Panc1 (cell line): Measurements from ENCODE around the gene PLS3. TPM values are rescaled to one million over a fixed set of nuclear protein-coding genes. Genes with fewer than 3 reads are reported as not detected.

Experiments
- ATAC-seq: fragments of 200-7000 bp; cut with Tn5 transposase; 2 replicates; pipeline ENCODE4 v1.9.1; 2020; ENCODE audit warnings: mild to moderate bottlenecking, moderate library complexity
- BruUV-seq: library from RNA; stranded (reverse); fragments of 400-500 nt; replicated peaks from 2 replicates; lab custom pipeline; 2021; lab: Mats Ljungman, UMichigan
- CTCF ChIA-PET: fragments of 300-600 bp; sonication (Branson Sonifier 250); formaldehyde crosslinking; loops from one replicate; lab custom pipeline; 2022; ENCODE audit warnings: antibody characterized with exemption; lab: Charles Lee
- POLR2A ChIA-PET: fragments of 300-600 bp; sonication (Branson Sonifier 250); formaldehyde crosslinking; loops from one replicate; lab custom pipeline; 2022; ENCODE audit warnings: antibody characterized with exemption; lab: Charles Lee
- DNase-seq: peaks from one replicate; pipeline ENCODE4 v3.0.0-alpha.2; 2010; ENCODE audit warnings: low read depth, low spot score
- H3K27ac ChIP-seq: 2 replicates; pipeline ENCODE4 v1.5.1; 2011; ENCODE audit warnings: mild to moderate bottlenecking, low read length, inconsistent platforms
- H3K27me3 ChIP-seq: fragments of 200-500 bp; sonication (Bioruptor generic); 2 replicates; pipeline ENCODE4 v1.6.0; 2014; ENCODE audit warnings: low read length, inconsistent platforms; ENCODE audit not compliant: control insufficient read depth, insufficient read depth
- H3K36me3 ChIP-seq: fragments of 200-500 bp; sonication (Bioruptor generic); 2 replicates; pipeline ENCODE4 v1.5.1; 2014; ENCODE audit warnings: inconsistent platforms, mild to moderate bottlenecking, low read length, moderate library complexity; ENCODE audit not compliant: control insufficient read depth, insufficient read depth
- H3K4me1 ChIP-seq: 2 replicates; pipeline ENCODE4 v1.5.1; 2011; ENCODE audit warnings: inconsistent platforms, mild to moderate bottlenecking, low read length, moderate library complexity; ENCODE audit not compliant: control insufficient read depth, insufficient read depth
- H3K4me3 ChIP-seq, 2 experiments: 2 replicates each; pipeline ENCODE4 v1.5.1; 2011 to 2012; ENCODE audit warnings: low read depth in 2 of 2, low read length in 2 of 2, mild to moderate bottlenecking in 2 of 2, inconsistent platforms in 1 of 2, moderate library complexity in 1 of 2
- H3K9me3 ChIP-seq: fragments of 200-500 bp; sonication (Bioruptor generic); 2 replicates; pipeline ENCODE4 v1.5.1; 2014; ENCODE audit warnings: low read depth, mild to moderate bottlenecking, inconsistent platforms, low read length, moderate library complexity; ENCODE audit not compliant: control insufficient read depth, insufficient read depth
- CTCF ChIP-seq: fragments of 450-650 bp; IDR thresholded peaks from 2 replicates; pipeline ENCODE4 v1.5.1; 2017; ENCODE audit warnings: mild to moderate bottlenecking
- POLR2AphosphoS5 ChIP-seq: IDR thresholded peaks from 2 replicates; pipeline ENCODE4 v1.6.1; 2012; ENCODE audit warnings: mild to moderate bottlenecking, low read depth, low read length, moderate library complexity
- SIN3A ChIP-seq: IDR thresholded peaks from 2 replicates; pipeline ENCODE4 v1.6.1; 2012; ENCODE audit warnings: low read depth, mild to moderate bottlenecking, low read length, moderate library complexity, borderline replicate concordance; ENCODE audit not compliant: insufficient read depth
- TCF7L2 ChIP-seq: IDR thresholded peaks from 2 replicates; pipeline ENCODE4 v1.6.1; 2011; ENCODE audit warnings: mild to moderate bottlenecking, low read depth, low read length, inconsistent platforms
- in situ Hi-C: cut with HindIII; loops from 2 replicates; pipeline ENCODE4 v1.10.0; 2016; ENCODE audit warnings: low sequenced_read_pairs, low pct_unique_long_range_greater_than_20kb
- intact Hi-C: fragments of 100-400 bp; cut with micrococcal nuclease; formaldehyde crosslinking; loops from one replicate; pipeline ENCODE4 v1.10.0; 2022; ENCODE audit not compliant: unreplicated experiment
- total RNA-seq: library from RNA; stranded (reverse); gene quantifications from one replicate; pipeline ENCODE4 v1.2.1, GENCODE V29; 2021; ENCODE audit not compliant: unreplicated experiment
- TF ChIP-seq, protein P1 (sequence below), 2 experiments: IDR thresholded peaks; 2 replicates each; pipeline ENCODE4 v1.6.1; 2011 to 2012; ENCODE audit warnings: low read depth in 2 of 2, control low read depth in 1 of 2, low read length in 1 of 2, mild to moderate bottlenecking in 1 of 2, moderate library complexity in 1 of 2; ENCODE audit not compliant: insufficient read depth in 1 of 2

PLS3 gene
- total RNA-seq, 1 experiment from 2014 or later: 164 TPM

GRCh38 chrX:115606861-115607260 lies 45.9 kb downstream of the PLS3 start:
- H3K27ac ChIP-seq: no peak overlapping the region
- intact Hi-C loops: no loop called here
- H3K4me3 ChIP-seq: no peak overlapping the region
- DNase-seq (no peak), ATAC-seq (no peak)
- ChIA-PET POLR2A (interaction anchor here (0.6 kb wide), 2 partner anchors 10 to 22 kb away, joined by 3 read pairs; no protein-coding TSS in a partner anchor), CTCF (no interaction called here)
- no TSS peak for BruUV-seq
- no peaks in the 10 kb centered on the region for H3K9me3 ChIP-seq
- peaks cover 2% of the 10 kb centered on the region for H3K36me3 ChIP-seq
- in situ Hi-C loops: no loop called here
- TF ChIP-seq POLR2AphosphoS5 (no peak), CTCF (no peak), SIN3A (no peak), TCF7L2 (no peak)
- peaks cover 8% of the 10 kb centered on the region; the same call in 1 of the 2 replicates for H3K4me1 ChIP-seq
- H3K27me3 ChIP-seq: no peaks in the 10 kb centered on the region

- BruUV-seq: no TSS peak
- TF ChIP-seq SIN3A: no peak
- no peak for TF ChIP-seq POLR2AphosphoS5
- TF ChIP-seq CTCF: no peak
- TF ChIP-seq, protein P1, sequence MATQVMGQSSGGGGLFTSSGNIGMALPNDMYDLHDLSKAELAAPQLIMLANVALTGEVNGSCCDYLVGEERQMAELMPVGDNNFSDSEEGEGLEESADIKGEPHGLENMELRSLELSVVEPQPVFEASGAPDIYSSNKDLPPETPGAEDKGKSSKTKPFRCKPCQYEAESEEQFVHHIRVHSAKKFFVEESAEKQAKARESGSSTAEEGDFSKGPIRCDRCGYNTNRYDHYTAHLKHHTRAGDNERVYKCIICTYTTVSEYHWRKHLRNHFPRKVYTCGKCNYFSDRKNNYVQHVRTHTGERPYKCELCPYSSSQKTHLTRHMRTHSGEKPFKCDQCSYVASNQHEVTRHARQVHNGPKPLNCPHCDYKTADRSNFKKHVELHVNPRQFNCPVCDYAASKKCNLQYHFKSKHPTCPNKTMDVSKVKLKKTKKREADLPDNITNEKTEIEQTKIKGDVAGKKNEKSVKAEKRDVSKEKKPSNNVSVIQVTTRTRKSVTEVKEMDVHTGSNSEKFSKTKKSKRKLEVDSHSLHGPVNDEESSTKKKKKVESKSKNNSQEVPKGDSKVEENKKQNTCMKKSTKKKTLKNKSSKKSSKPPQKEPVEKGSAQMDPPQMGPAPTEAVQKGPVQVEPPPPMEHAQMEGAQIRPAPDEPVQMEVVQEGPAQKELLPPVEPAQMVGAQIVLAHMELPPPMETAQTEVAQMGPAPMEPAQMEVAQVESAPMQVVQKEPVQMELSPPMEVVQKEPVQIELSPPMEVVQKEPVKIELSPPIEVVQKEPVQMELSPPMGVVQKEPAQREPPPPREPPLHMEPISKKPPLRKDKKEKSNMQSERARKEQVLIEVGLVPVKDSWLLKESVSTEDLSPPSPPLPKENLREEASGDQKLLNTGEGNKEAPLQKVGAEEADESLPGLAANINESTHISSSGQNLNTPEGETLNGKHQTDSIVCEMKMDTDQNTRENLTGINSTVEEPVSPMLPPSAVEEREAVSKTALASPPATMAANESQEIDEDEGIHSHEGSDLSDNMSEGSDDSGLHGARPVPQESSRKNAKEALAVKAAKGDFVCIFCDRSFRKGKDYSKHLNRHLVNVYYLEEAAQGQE (IDR thresholded peaks at IDR 0.05; ENCODE audit: insufficient read depth in 1 of 2, low read depth in 2 of 2, low read length in 1 of 2): no peak
- no peak for TF ChIP-seq TCF7L2
- no peak overlapping the region for H3K4me3 ChIP-seq
- peaks cover 3% of the 10 kb centered on the region; the same call in 1 of the 2 replicates for H3K4me1 ChIP-seq
- no peaks in the 10 kb centered on the region for H3K27me3 ChIP-seq
- ChIA-PET CTCF (no interaction called here), POLR2A (no interaction called here)
- H3K9me3 ChIP-seq: no peaks in the 10 kb centered on the region
- DNase-seq (no peak), ATAC-seq (no peak)
- H3K36me3 ChIP-seq: peaks cover 4% of the 10 kb centered on the region
- in situ Hi-C loops: no loop called here
- intact Hi-C loops: no loop called here
- H3K27ac ChIP-seq: no peak overlapping the region
These were observed 48.6 kb downstream of the PLS3 start for GRCh38 chrX:115609621-115610020.
